Activated CD8-positive, alpha-beta memory T cell treated with anti-CD3 and anti-CD28 coated beads for 24 hours (primary cell): ENCODE data around the gene CCDC86.

Source experiments
- DNase-seq: peaks from one replicate; pipeline ENCODE4 v3.0.0-alpha.2; 2020

Gene CCDC86

GRCh38 chr11:60899046-60899936 is 57.4 kb downstream of the CCDC86 start:
- no peak for DNase-seq

- DNase-seq: no peak
Measured at GRCh38 chr11:60899977-60900376, 58.1 kb downstream of the CCDC86 start.
